Mesodermal cell (in vitro differentiated cells): ENCODE measurements around the gene NKX2-1.

Experiments
- H3K27ac ChIP-seq: 2 replicates; pipeline ENCODE4 v1.7.0; 2013; ENCODE audit warnings: mild to moderate bottlenecking, low read depth, low read length, moderate library complexity; ENCODE audit not compliant: severe bottlenecking
- H3K36me3 ChIP-seq: 2 replicates; pipeline ENCODE4 v1.7.1; 2013; ENCODE audit warnings: mild to moderate bottlenecking, low read length, moderate library complexity; ENCODE audit not compliant: control insufficient read depth, insufficient read depth
- H3K4me1 ChIP-seq: one replicate; pipeline ENCODE4 v1.7.1; 2013; ENCODE audit warnings: mild to moderate bottlenecking, low read length; ENCODE audit not compliant: insufficient read depth, control insufficient read depth, poor library complexity, severe bottlenecking
- H3K4me3 ChIP-seq: 2 replicates; pipeline ENCODE4 v1.7.0; 2013; ENCODE audit warnings: low read length, control low read depth, mild to moderate bottlenecking; ENCODE audit not compliant: insufficient read depth, poor library complexity, severe bottlenecking; ENCODE audit errors: extremely low read depth
- H3K9me3 ChIP-seq: 2 replicates; pipeline ENCODE4 v1.7.1; 2013; ENCODE audit warnings: mild to moderate bottlenecking, low read length, moderate library complexity; ENCODE audit not compliant: control insufficient read depth
- WGBS, 2 experiments: methylation state at CpG; one replicate each; pipeline ENCODE4 v1.1.5; 2013; ENCODE audit warnings: missing lambda C conversion rate in 2 of 2; ENCODE audit not compliant: insufficient coverage in 2 of 2; 5-methylcytosine and 5-hydroxymethylcytosine counted together

Gene NKX2-1

DNA sequence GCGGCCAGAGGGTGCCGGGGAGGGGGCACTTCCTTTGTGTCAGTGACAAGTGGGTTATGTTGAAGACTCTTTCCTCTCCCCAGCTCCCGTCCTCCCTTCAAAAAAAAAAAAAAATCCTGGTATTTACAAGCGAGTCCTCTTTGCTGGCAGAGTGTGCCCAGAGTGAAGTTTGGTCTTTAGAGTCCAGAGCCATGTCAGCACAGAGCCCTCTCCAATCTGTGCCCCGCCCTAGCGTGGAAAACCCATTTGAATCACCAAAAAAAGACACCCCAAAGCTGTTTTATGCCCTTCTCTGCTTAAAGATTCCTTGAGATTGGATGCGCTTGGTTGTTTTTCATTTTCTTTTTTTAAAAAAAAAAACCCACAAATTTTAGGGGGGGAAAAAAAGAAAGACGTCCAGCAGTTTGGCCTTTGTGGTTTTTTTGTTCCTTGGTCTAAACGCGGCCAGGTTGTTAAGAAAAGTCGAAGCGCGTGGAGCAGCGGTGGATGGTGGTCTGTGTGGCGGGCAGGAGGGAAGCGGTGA lies 3.3 kb downstream of the NKX2-1 start:
- Histone ChIP-seq H3K4me1 (peaks cover 21% of the 10 kb centered on the region), H3K4me3 (no peak overlapping the region), H3K9me3 (no peaks in the 10 kb centered on the region), H3K36me3 (no peaks in the 10 kb centered on the region), H3K27ac (no peak overlapping the region)
- 3% methylated on average over 10 to 11 of the region's 16 CpGs for WGBS, 2 experiments

- no peaks in the 10 kb centered on the region for H3K9me3 ChIP-seq
- 0 to 6% methylated on average over 2 to 3 of the region's 11 CpGs for WGBS, 2 experiments
- H3K27ac ChIP-seq, result no peak overlapping the region
- H3K4me1 ChIP-seq, result peaks cover 21% of the 10 kb centered on the region
- H3K4me3 ChIP-seq, result no peak overlapping the region
- H3K36me3 ChIP-seq, result no peaks in the 10 kb centered on the region
Measured at GRCh38 chr14:36515896-36516718, 3.9 kb downstream of the NKX2-1 start.

DNA sequence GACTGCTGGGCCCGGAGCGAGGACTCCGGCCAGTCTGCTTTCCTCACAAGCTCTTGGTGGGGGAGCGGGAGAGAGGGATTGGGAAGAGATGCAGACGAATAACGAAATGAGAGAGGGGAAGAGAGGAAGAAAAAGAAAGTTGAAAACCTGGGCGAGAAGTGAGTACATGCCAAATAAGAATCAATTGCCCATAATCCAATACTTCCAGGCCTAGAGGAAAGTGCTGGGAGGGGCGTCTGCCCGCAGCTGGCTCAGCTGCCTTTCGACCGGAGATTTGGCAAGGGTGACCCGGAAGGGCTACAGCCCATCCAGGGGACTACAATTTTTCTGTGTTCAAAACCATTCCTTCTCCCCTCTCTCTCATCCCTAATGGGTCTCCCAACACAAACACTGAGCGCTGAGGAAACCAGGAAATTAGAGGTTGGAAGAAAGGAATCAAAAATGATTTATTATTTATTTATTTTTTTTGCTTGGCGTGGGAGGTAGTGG lies 4.9 kb downstream of the NKX2-1 start:
- WGBS, 2 experiments, result 0 to 2% methylated on average over 5 to 8 of the region's 14 CpGs
- no peak overlapping the region for H3K27ac ChIP-seq
- no peaks in the 10 kb centered on the region for H3K36me3 ChIP-seq
- H3K4me3 ChIP-seq, result no peak overlapping the region
- H3K9me3 ChIP-seq, result no peaks in the 10 kb centered on the region
- peaks cover 21% of the 10 kb centered on the region for H3K4me1 ChIP-seq

GRCh38 chr14:36514278-36515104 lies 5.5 kb downstream of the NKX2-1 start:
- no peak overlapping the region for H3K4me3 ChIP-seq
- 2 to 4% methylated on average over 24 to 27 of the region's 38 CpGs for WGBS, 2 experiments

DNA sequence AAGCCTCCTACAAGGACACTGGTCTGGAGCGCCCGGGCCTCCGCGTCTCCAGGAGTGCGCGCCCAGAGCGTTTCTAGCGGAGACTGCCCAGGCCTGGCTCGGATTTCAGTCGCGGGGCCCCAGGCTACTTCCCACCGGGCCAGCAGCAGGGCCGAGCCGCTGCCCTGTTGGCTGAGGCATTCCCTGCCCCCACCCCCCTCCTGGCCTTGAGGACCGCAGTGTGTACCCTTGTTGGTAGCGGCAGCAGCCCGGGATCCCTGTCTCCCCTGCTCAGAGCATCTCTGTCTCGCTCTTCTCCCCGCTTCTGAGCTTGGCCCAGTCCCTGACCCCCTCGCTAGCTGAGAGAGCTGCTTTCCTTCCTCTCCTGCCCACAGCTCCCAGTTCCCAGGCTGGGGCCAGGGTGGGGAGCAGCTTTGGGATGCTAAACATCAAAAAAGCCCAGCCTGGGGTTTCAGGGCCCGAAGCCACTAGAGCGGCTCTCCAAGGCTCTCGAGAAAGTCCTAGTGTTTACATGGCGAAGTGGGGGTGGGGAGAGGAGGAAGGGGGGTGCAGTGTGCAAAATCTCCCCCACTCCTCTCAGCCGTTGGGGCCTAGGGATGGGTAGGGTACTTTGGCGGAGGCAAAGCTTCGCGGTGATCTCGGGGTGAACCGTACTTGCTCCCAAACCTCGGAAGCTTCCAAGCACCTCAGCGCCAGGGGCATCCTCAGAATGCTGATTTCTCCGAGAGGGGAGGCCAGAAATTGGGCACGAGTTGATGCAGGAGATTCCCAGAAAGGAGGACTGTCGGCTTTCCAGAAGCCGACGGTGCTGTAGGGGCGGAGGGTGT lies 6.4 kb downstream of the NKX2-1 start:
- peaks cover 12% of the 10 kb centered on the region for H3K4me1 ChIP-seq
- no peaks in the 10 kb centered on the region for H3K36me3 ChIP-seq
- no peaks in the 10 kb centered on the region for H3K9me3 ChIP-seq
- H3K27ac ChIP-seq, result no peak overlapping the region
- H3K4me3 ChIP-seq, result no peak overlapping the region
- 1% methylated on average over 26 to 35 of the region's 38 CpGs for WGBS, 2 experiments

More at GRCh38 chr14:36514278-36515104, 5.5 kb downstream of the NKX2-1 start:
- Histone ChIP-seq H3K9me3 (no peaks in the 10 kb centered on the region), H3K27ac (no peak overlapping the region), H3K4me1 (peaks cover 16% of the 10 kb centered on the region), H3K36me3 (no peaks in the 10 kb centered on the region)

GRCh38 chr14:36513012-36513420 lies 7.0 kb downstream of the NKX2-1 start:
- WGBS, 2 experiments, result 1% methylated on average over 15 to 16 of the region's 17 CpGs
- Histone ChIP-seq H3K4me1 (peaks cover 12% of the 10 kb centered on the region), H3K9me3 (no peaks in the 10 kb centered on the region), H3K27ac (no peak overlapping the region), H3K4me3 (no peak overlapping the region), H3K36me3 (no peaks in the 10 kb centered on the region)

DNA sequence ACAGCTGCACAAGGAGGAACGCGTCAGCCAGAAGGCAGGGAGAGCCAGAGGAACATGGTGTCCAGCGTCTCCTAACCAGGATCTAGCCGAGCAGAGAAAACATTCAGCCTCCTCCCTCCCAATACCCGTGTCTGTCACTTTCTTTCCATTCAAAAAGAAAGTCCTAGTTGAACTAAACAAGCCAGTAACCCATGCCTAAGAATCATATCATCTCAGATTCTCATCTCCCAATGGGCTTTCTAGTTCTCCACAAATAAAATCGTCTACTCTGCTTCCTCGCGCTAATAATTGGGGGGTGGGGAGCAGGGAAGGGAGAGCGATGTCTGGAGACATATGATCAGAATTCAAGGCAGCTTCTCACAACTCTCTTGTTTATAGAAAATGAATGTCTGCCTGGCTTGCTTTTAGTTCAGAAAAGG lies 7.4 kb downstream of the NKX2-1 start:
- Histone ChIP-seq H3K27ac (no peak overlapping the region), H3K4me1 (peaks cover 12% of the 10 kb centered on the region), H3K4me3 (no peak overlapping the region), H3K9me3 (no peaks in the 10 kb centered on the region), H3K36me3 (no peaks in the 10 kb centered on the region)
- WGBS, 2 experiments, result 4% methylated on average over 5 of the region's 9 CpGs

GRCh38 chr14:36511981-36512584 lies 7.9 kb downstream of the NKX2-1 start:
- H3K36me3 ChIP-seq, result no peaks in the 10 kb centered on the region
- H3K9me3 ChIP-seq, result no peaks in the 10 kb centered on the region
- H3K27ac ChIP-seq, result no peak overlapping the region
- 13 to 18% methylated on average over 6 to 7 of the region's 7 CpGs for WGBS, 2 experiments
- H3K4me3 ChIP-seq, result no peak overlapping the region
- H3K4me1 ChIP-seq, result peaks cover 12% of the 10 kb centered on the region

- no peaks in the 10 kb centered on the region for H3K9me3 ChIP-seq
- H3K4me3 ChIP-seq, result no peak overlapping the region
- H3K4me1 ChIP-seq, result peaks cover 12% of the 10 kb centered on the region
- 35% methylated on average over 3 of the region's 6 CpGs; no CpG with 5 or more reads in 1 of the 2 experiments for WGBS, 2 experiments
- no peak overlapping the region for H3K27ac ChIP-seq
- H3K36me3 ChIP-seq, result no peaks in the 10 kb centered on the region
Measured at GRCh38 chr14:36510874-36511273, 9.2 kb downstream of the NKX2-1 start.
